Right lobe of liver (tissue), 6 donors: ENCODE measurements around the gene NADSYN1. TPM values are rescaled to one million over a fixed set of nuclear protein-coding genes. Genes with fewer than 3 reads are reported as not detected.

Experiments used
- ATAC-seq, 4 donors: fragments of 200-7000 bp; cut with Tn5 transposase; one replicate each; pipeline ENCODE4 v1.9.1; 2020; ENCODE audit warnings: mild to moderate bottlenecking in 4 of 4, moderate library complexity in 4 of 4
- DNase-seq, 3 donors: peaks; one replicate each; pipeline ENCODE4 v3.0.0-alpha.2; 2020
- H3K27ac ChIP-seq, 3 donors: fragments of 200-600 bp; one replicate each; pipeline ENCODE4 v1.8.0; 2022
- H3K27me3 ChIP-seq, 2 donors: fragments of 200-600 bp; one replicate each; pipeline ENCODE4 v1.8.0; 2022
- H3K36me3 ChIP-seq, 4 donors: fragments of 200-600 bp; sonication (generic) in 1 of 4; one replicate each; pipeline versions ENCODE4 v1.5.1 to v1.8.0; 2017 to 2022; ENCODE audit warnings: control low read depth in 1 of 4
- H3K4me1 ChIP-seq, 4 donors: fragments of 200-600 bp; sonication (generic) in 1 of 4; one replicate each; pipeline versions ENCODE4 v1.5.1 to v1.8.0; 2017 to 2022; ENCODE audit warnings: control low read depth in 1 of 4
- H3K4me3 ChIP-seq, 3 donors: fragments of 200-600 bp; one replicate each; pipeline ENCODE4 v1.8.0; 2022
- H3K9me3 ChIP-seq, 4 donors: fragments of 200-600 bp; sonication (generic) in 1 of 4; one replicate each; pipeline versions ENCODE4 v1.5.1 to v1.8.0; 2017 to 2022; ENCODE audit warnings: control low read depth in 1 of 4
- CTCF ChIP-seq, 4 donors: fragments of 200-600 bp in 3 of 4; fragments of 450-650 bp in 1 of 4; IDR thresholded peaks; one replicate each; pipeline versions ENCODE4 v1.5.1 to v1.8.0; 2016 to 2022; ENCODE audit warnings: antibody characterized with exemption in 4 of 4, mild to moderate bottlenecking in 2 of 4
- POLR2A ChIP-seq: fragments of 450-650 bp; IDR thresholded peaks from one replicate; pipeline ENCODE4 v1.6.1; 2017; ENCODE audit warnings: antibody characterized with exemption, mild to moderate bottlenecking
- WGBS: methylation state at CpG from one replicate; pipeline ENCODE4 v1.1.6; 2018; ENCODE audit warnings: low coverage, low lambda C conversion rate; ENCODE audit not compliant: insufficient coverage; ENCODE audit errors: missing lambda C conversion rate; 5-methylcytosine and 5-hydroxymethylcytosine counted together
- intact Hi-C, 2 donors: fragments of 100-400 bp; cut with DNase I; formaldehyde crosslinking; loops; one replicate each; pipeline versions ENCODE4 v1.11.2 to v1.14.1; 2022
- total RNA-seq, 6 experiments: library from RNA; depleted of rRNA in 2 of 6; stranded (reverse); fragments of >200 nt in 2 of 6; fragmentation: NEBNext Ultra II Directional in 3 of 6; extraction: Animal tissue kit (Norgen Biotek cat#: 25700) in 3 of 6; gene quantifications; one replicate each; pipeline versions ENCODE4 v1.1.0 to v1.2.4, GENCODE V29; 2016 to 2023
- donor health status: DM: no; HTN: yes; CAD: no.
- donor health status: DM: no; HTN: no; CAD: no.
- donor health status: DM: no; HTN: no; CAD: no.
- donor health status: DM: no; HTN: yes; CAD: no.
- donor health status: DM: no; HTN: yes; CAD: no.

Gene NADSYN1
- total RNA-seq, 6 experiments from 2014 or later, result 26.4 to 54.7 (median 35.4) TPM

- TF ChIP-seq POLR2A, result no peak
- no peak for ATAC-seq
- H3K4me1 ChIP-seq, result peaks cover 0 to 10% (median 5%) of the 10 kb centered on the region in 4 donors
- H3K9me3 ChIP-seq, result no peaks in the 10 kb centered on the region
- H3K27ac ChIP-seq, result no peak overlapping the region
- intact Hi-C loops, result no loop called here
- no peaks in the 10 kb centered on the region for H3K27me3 ChIP-seq
- DNase-seq, result no peak
- peaks cover 0 to 3% (median 0%) of the 10 kb centered on the region in 4 donors for H3K36me3 ChIP-seq
- no peak overlapping the region for H3K4me3 ChIP-seq
- WGBS, result 79% methylated on average over 2 of the region's 2 CpGs
These were observed 52.0 kb downstream of the NADSYN1 start for GRCh38 chr11:71505001-71505400.

DNA sequence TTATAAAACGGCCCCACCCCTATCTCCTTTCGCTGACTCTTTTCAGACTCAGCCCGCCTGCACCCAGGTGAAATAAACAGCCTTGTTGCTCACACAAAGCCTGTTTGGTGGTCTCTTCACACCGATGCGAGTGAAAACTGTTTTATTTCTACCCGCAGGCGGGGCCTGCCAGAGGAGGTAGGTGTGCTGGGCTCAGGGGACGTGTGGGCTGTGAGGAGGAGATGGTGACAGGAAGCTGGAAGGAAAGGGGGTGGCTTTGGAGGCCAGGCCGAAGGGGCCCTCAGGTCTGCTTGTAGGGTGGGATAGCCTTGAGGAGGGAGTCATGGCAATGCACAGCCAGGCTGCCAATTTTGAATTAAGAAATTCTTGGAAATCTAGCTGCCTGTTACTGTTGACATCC lies 52.8 kb downstream of the NADSYN1 start:
- ATAC-seq, result no peak
- no peaks in the 10 kb centered on the region for H3K27me3 ChIP-seq
- no peak for DNase-seq
- WGBS, result 86% methylated on average over 9 of the region's 9 CpGs
- intact Hi-C loops, result no loop called here
- no peak overlapping the region for H3K27ac ChIP-seq
- H3K36me3 ChIP-seq, result peaks cover 0 to 3% (median 0%) of the 10 kb centered on the region in 4 donors
- no peaks in the 10 kb centered on the region for H3K9me3 ChIP-seq
- H3K4me3 ChIP-seq, result no peak overlapping the region
- TF ChIP-seq POLR2A (no peak), CTCF (IDR thresholded peaks at IDR 0.05) (no peak)
- peaks cover 0 to 4% (median under 1%) of the 10 kb centered on the region in 4 donors for H3K4me1 ChIP-seq

GRCh38 chr11:71507102-71507501 lies 54.1 kb downstream of the NADSYN1 start:
- no peak for ATAC-seq
- WGBS, result 86% methylated on average over 5 of the region's 5 CpGs

GRCh38 chr11:71518506-71519471 lies 65.8 kb downstream of the NADSYN1 start:
- peak in 1 of 4 donors; percentile 40 for ATAC-seq
- intact Hi-C loops, result no loop called here
- DNase-seq, result peak in 1 of 3 donors; percentile 36

More at GRCh38 chr11:71507102-71507501, 54.1 kb downstream of the NADSYN1 start:
- Histone ChIP-seq H3K27me3 (no peaks in the 10 kb centered on the region), H3K4me3 (no peak overlapping the region), H3K36me3 (no peaks in the 10 kb centered on the region), H3K9me3 (no peaks in the 10 kb centered on the region), H3K4me1 (no peaks in the 10 kb centered on the region), H3K27ac (no peak overlapping the region)
- TF ChIP-seq POLR2A, result no peak
- no peak for TF ChIP-seq CTCF (IDR thresholded peaks at IDR 0.05)
- DNase-seq, result no peak
- intact Hi-C loops, result no loop called here

More at GRCh38 chr11:71518506-71519471, 65.8 kb downstream of the NADSYN1 start:
- Histone ChIP-seq H3K36me3 (no peaks in the 10 kb centered on the region), H3K4me1 (no peaks in the 10 kb centered on the region), H3K27me3 (no peaks in the 10 kb centered on the region), H3K4me3 (no peak overlapping the region), H3K27ac (no peak overlapping the region), H3K9me3 (no peaks in the 10 kb centered on the region)
- WGBS, result 86% methylated on average over 10 of the region's 55 CpGs
- TF ChIP-seq POLR2A (no peak), CTCF (IDR thresholded peaks at IDR 0.05) (no peak)
